B cell (primary cell): Measurements from ENCODE around the gene PSAP.

Source experiments
- CTCF ChIP-seq: fragments of 200-600 bp; IDR thresholded peaks from one replicate; pipeline ENCODE4 v1.8.0; 2022; ENCODE audit warnings: antibody characterized with exemption, mild to moderate bottlenecking
- EZH2 ChIP-seq: IDR thresholded peaks from 2 replicates; pipeline ENCODE4 v1.6.1; 2012; ENCODE audit warnings: borderline replicate concordance, low read depth, mild to moderate bottlenecking, moderate library complexity, low read length; ENCODE audit not compliant: insufficient read depth, poor library complexity, severe bottlenecking

- no peak for TF ChIP-seq CTCF
- no peak for TF ChIP-seq EZH2
These were observed 48.1 kb downstream of the PSAP start for GRCh38 chr10:71802715-71803488.
